GM13977 (cell line): Measurements from ENCODE around the gene ZBTB1.

Experiments used
- DNase-seq: peaks from one replicate; pipeline ENCODE4 v3.0.0; 2012; ENCODE audit warnings: low spot score
- CTCF ChIP-seq: IDR thresholded peaks from 2 replicates; pipeline ENCODE4 v1.5.1; 2012; ENCODE audit warnings: mild to moderate bottlenecking, control low read depth; ENCODE audit not compliant: insufficient read depth; ENCODE audit errors: extremely low read depth, missing control alignments
- in situ Hi-C: fragments of 300-500 bp; cut with MboI; formaldehyde crosslinking; loops from one replicate; pipeline ENCODE4 v1.12.0; 2022; ENCODE audit warnings: low sequenced_read_pairs, low pct_unique_long_range_greater_than_20kb, mixed read lengths, inconsistent platforms; ENCODE audit not compliant: unreplicated experiment

The ZBTB1 gene

GRCh38 chr14:64540208-64541202, 35.9 kb downstream of the ZBTB1 start, which contains the start of gene HSPA2:
HSPA2 (plus strand) TSS chr14:64540741; CDS start chr14:64540850, 109 bp downstream.
- DNase-seq = peak; percentile 95
- in situ Hi-C loops = no loop called here
- TF ChIP-seq CTCF = peak; percentile 69

- no peak for TF ChIP-seq CTCF
- in situ Hi-C loops = no loop called here
- DNase-seq = no peak
Measured at GRCh38 chr14:64541261-64541971, 36.8 kb downstream of the ZBTB1 start.

- DNase-seq = no peak
- in situ Hi-C loops = no loop called here
- TF ChIP-seq CTCF = no peak
Measured at GRCh38 chr14:64541972-64542835, 37.6 kb downstream of the ZBTB1 start.

GRCh38 chr14:64542836-64543201, 38.2 kb downstream of the ZBTB1 start:
- no peak for TF ChIP-seq CTCF
- in situ Hi-C loops = no loop called here
- no peak for DNase-seq

- in situ Hi-C loops = no loop called here
- DNase-seq = no peak
- no peak for TF ChIP-seq CTCF
Measured at GRCh38 chr14:64544607-64545312, 40.2 kb downstream of the ZBTB1 start.

GRCh38 chr14:64549016-64549415, 44.4 kb downstream of the ZBTB1 start:
- DNase-seq = no peak
- TF ChIP-seq CTCF = no peak
- in situ Hi-C loops = no loop called here
